PC-3 (cell line): ENCODE results near the gene TCHHL1. TPM values are rescaled to one million over a fixed set of nuclear protein-coding genes. Genes with fewer than 3 reads are reported as not detected.

Experiments
- ATAC-seq: fragments of 200-7000 bp; cut with Tn5 transposase; 2 replicates; pipeline ENCODE4 v1.9.1; 2020; ENCODE audit warnings: mild to moderate bottlenecking, moderate library complexity
- BruUV-seq: library from RNA; stranded (reverse); fragments of 400-500 nt; replicated peaks from 2 replicates; lab custom pipeline; 2021; lab: Mats Ljungman, UMichigan
- CTCF ChIA-PET: fragments of 300-600 bp; sonication (Branson Sonifier 250); formaldehyde crosslinking; loops from one replicate; lab custom pipeline; 2022; ENCODE audit warnings: antibody characterized with exemption; lab: Charles Lee
- POLR2A ChIA-PET: fragments of 300-600 bp; sonication (Branson Sonifier 250); formaldehyde crosslinking; loops from one replicate; lab custom pipeline; 2022; ENCODE audit warnings: antibody characterized with exemption; ENCODE audit not compliant: unreplicated experiment; lab: Charles Lee
- DNase-seq: peaks from one replicate; pipeline ENCODE4 v3.0.0-alpha.2; 2015
- H2AFZ ChIP-seq: fragments of 300-600 bp; sonication (generic); 2 replicates; pipeline ENCODE4 v1.6.0; 2016; ENCODE audit warnings: antibody characterized with exemption, low read length
- H3F3A ChIP-seq: fragments of 300-600 bp; sonication (generic); one replicate; pipeline ENCODE4 v1.6.0; 2017; ENCODE audit warnings: antibody characterized with exemption, low read length, control low read depth, mild to moderate bottlenecking; ENCODE audit not compliant: unreplicated experiment
- H3K27ac ChIP-seq: fragments of 300-600 bp; sonication (generic); 2 replicates; pipeline ENCODE4 v1.5.1; 2016; ENCODE audit warnings: mild to moderate bottlenecking, low read length
- H3K27me3 ChIP-seq: fragments of 300-600 bp; sonication (generic); 2 replicates; pipeline ENCODE4 v1.6.1; 2016; ENCODE audit warnings: low read length, mixed read lengths
- H3K36me3 ChIP-seq: fragments of 300-600 bp; sonication (generic); 2 replicates; pipeline ENCODE4 v1.6.1; 2016; ENCODE audit warnings: low read depth, mixed run types, low read length, mixed read lengths
- H3K4me1 ChIP-seq: fragments of 300-600 bp; sonication (generic); 2 replicates; pipeline ENCODE4 v1.5.1; 2016; ENCODE audit warnings: low read length; ENCODE audit not compliant: insufficient read depth
- H3K4me2 ChIP-seq: fragments of 300-600 bp; sonication (generic); 2 replicates; pipeline ENCODE4 v1.6.0; 2016; ENCODE audit warnings: low read length
- H3K4me3 ChIP-seq: fragments of 300-600 bp; sonication (generic); 2 replicates; pipeline ENCODE4 v1.5.1; 2016; ENCODE audit warnings: mild to moderate bottlenecking, low read length, mixed read lengths
- H3K79me2 ChIP-seq: fragments of 300-600 bp; sonication (generic); 2 replicates; pipeline ENCODE4 v1.6.1; 2017; ENCODE audit warnings: low read length, mixed read lengths
- H3K9ac ChIP-seq: fragments of 300-600 bp; sonication (generic); 2 replicates; pipeline ENCODE4 v1.6.0; 2016; ENCODE audit warnings: mild to moderate bottlenecking, low read length
- H3K9me2 ChIP-seq: fragments of 300-600 bp; sonication (generic); replicated peaks from 2 replicates; pipeline ENCODE4 v1.6.1; 2016; ENCODE audit warnings: mixed run types, low read length, mixed read lengths
- H3K9me3 ChIP-seq: fragments of 300-600 bp; sonication (generic); 2 replicates; pipeline ENCODE4 v1.6.1; 2016; ENCODE audit warnings: low read length, mixed read lengths
- H4K20me1 ChIP-seq: fragments of 300-600 bp; sonication (generic); 2 replicates; pipeline ENCODE4 v1.6.1; 2016; ENCODE audit warnings: low read length, mixed read lengths
- CTCF ChIP-seq: fragments of 300-600 bp; sonication (generic); conservative IDR thresholded peaks from 2 replicates; pipeline ENCODE4 v1.5.1; 2017; ENCODE audit warnings: antibody characterized with exemption, low read depth, mild to moderate bottlenecking, low read length
- EZH2 ChIP-seq: fragments of 300-600 bp; sonication (generic); IDR thresholded peaks from one replicate; pipeline ENCODE4 v1.6.1; 2017; ENCODE audit warnings: antibody characterized with exemption, mild to moderate bottlenecking, low read length; ENCODE audit not compliant: unreplicated experiment
- EZH2phosphoT487 ChIP-seq: fragments of 300-600 bp; sonication (generic); IDR thresholded peaks from 2 replicates; pipeline ENCODE4 v1.6.1; 2018; ENCODE audit warnings: mild to moderate bottlenecking, antibody characterized with exemption, low read length, borderline replicate concordance
- intact Hi-C: fragments of 100-400 bp; cut with micrococcal nuclease; formaldehyde crosslinking; loops from 2 replicates; pipeline ENCODE4 v1.9.0; 2023
- total RNA-seq: library from RNA; depleted of rRNA; stranded (reverse); fragments of >200 nt; gene quantifications from 2 replicates; pipeline ENCODE4 v1.2.3, GENCODE V29; 2014

TCHHL1 gene
- total RNA-seq, 1 experiment from 2014 or later: not detected

- H3K4me1 ChIP-seq: peaks cover 22% of the 10 kb centered on the region
- no peaks in the 10 kb centered on the region for H3K79me2 ChIP-seq
- ATAC-seq: no peak
- H3K9me3 ChIP-seq: no peaks in the 10 kb centered on the region
- H3K4me2 ChIP-seq: no peak within 1 kb of the TSS
- no peak within 1 kb of the TSS for H3K9ac ChIP-seq
- no peak for DNase-seq
- TF ChIP-seq CTCF: no peak
- TF ChIP-seq EZH2phosphoT487: no peak
- no peak for TF ChIP-seq EZH2
- H3K27ac ChIP-seq: no peak within 1 kb of the TSS
- H4K20me1 ChIP-seq: no peaks in the 10 kb centered on the region
- BruUV-seq: no TSS peak
- no peak within 1 kb of the TSS for H3K4me3 ChIP-seq
- no peaks in the 10 kb centered on the region for H3K36me3 ChIP-seq
- H3F3A ChIP-seq: no peaks in the 10 kb centered on the region
- CTCF ChIA-PET: no interaction called here
- H3K9me2 ChIP-seq: no peaks in the 10 kb centered on the region
- POLR2A ChIA-PET: no interaction called here
- intact Hi-C loops: no loop called here
- H2AFZ ChIP-seq: no peak within 1 kb of the TSS
- peaks cover 81% of the 10 kb centered on the region for H3K27me3 ChIP-seq
These were observed 26.5 kb upstream of the TCHHL1 start, which contains the start of gene TCHH for GRCh38 chr1:152115344-152115743. TCHH (minus strand) TSS chr1:152115444; CDS start chr1:152114080, 1,364 bp downstream.

- Histone ChIP-seq H3K4me1 (peaks cover 42% of the 10 kb centered on the region), H3K27ac (no peak overlapping the region), H3K9me2 (no peaks in the 10 kb centered on the region), H3K36me3 (no peaks in the 10 kb centered on the region), H2AFZ (no peak overlapping the region), H4K20me1 (no peaks in the 10 kb centered on the region), H3K9ac (no peak overlapping the region), H3K4me2 (peak overlapping the region; percentile 70), H3K27me3 (peaks cover 93% of the 10 kb centered on the region), H3K9me3 (no peaks in the 10 kb centered on the region), H3F3A (no peaks in the 10 kb centered on the region), H3K4me3 (0 out of 2 replicates have a peak overlapping the region, but pooled peaks have one; percentile 44), H3K79me2 (no peaks in the 10 kb centered on the region)
- POLR2A ChIA-PET: no interaction called here
- no peak for TF ChIP-seq EZH2
- TF ChIP-seq EZH2phosphoT487: no peak
- no peak for TF ChIP-seq CTCF
- intact Hi-C loops: no loop called here
- CTCF ChIA-PET: no interaction called here
- DNase-seq: no peak
- BruUV-seq: no TSS peak
- ATAC-seq: no peak
These were observed 24.1 kb upstream of the TCHHL1 start for GRCh38 chr1:152112885-152113432.

- DNase-seq (peak; percentile 13), ATAC-seq (no peak)
- H3K4me3 ChIP-seq: peak overlapping the region; percentile 44
- H4K20me1 ChIP-seq: no peaks in the 10 kb centered on the region
- no peaks in the 10 kb centered on the region for H3K9me2 ChIP-seq
- no peaks in the 10 kb centered on the region for H3K9me3 ChIP-seq
- CTCF ChIA-PET: no interaction called here
- intact Hi-C loops: no loop called here
- no peaks in the 10 kb centered on the region for H3K79me2 ChIP-seq
- peak overlapping the region; percentile 39; the same call in 1 of the 2 replicates for H2AFZ ChIP-seq
- POLR2A ChIA-PET: no interaction called here
- H3F3A ChIP-seq: no peaks in the 10 kb centered on the region
- no peaks in the 10 kb centered on the region for H3K36me3 ChIP-seq
- no TSS peak for BruUV-seq
- H3K4me2 ChIP-seq: peak overlapping the region; percentile 70
- H3K27me3 ChIP-seq: peaks cover 98% of the 10 kb centered on the region
- TF ChIP-seq EZH2phosphoT487 (peak; percentile 48; the same call in 1 of the 2 replicates), EZH2 (peak; percentile 90), CTCF (no peak)
- H3K27ac ChIP-seq: no peak overlapping the region
- peaks cover 42% of the 10 kb centered on the region for H3K4me1 ChIP-seq
- H3K9ac ChIP-seq: no peak overlapping the region
These were observed 23.4 kb upstream of the TCHHL1 start for GRCh38 chr1:152112101-152112884.
